ENCODE measurements around the gene SPP1. TPM values are rescaled to one million over a fixed set of nuclear protein-coding genes. Genes with fewer than 3 reads are reported as not detected.

SPP1 gene
- total and polyA plus RNA-seq, 9 of the 15 experiments (the other 6 are each of a cell fraction or from before 2014, with no cell fraction given): 0.10 to 0.64 TPM; not detected in 7

- no peak for TF ChIP-seq ZNF318 (IDR thresholded peaks at IDR 0.05; ENCODE audit: borderline replicate concordance in 1 of 2, low read depth in 1 of 2)
- no peak for TF ChIP-seq NFIX (CRISPR knock-in tag; IDR thresholded peaks at IDR 0.05; ENCODE audit: low read depth)
- no peak for TF ChIP-seq ELK1 (CRISPR knock-in tag; IDR thresholded peaks at IDR 0.05)
- no peak for TF ChIP-seq RCOR1 (IDR thresholded peaks at IDR 0.05; ENCODE audit: borderline replicate concordance in 1 of 2, low read depth in 2 of 2, low read length in 2 of 2)
- TF ChIP-seq ETS1 (conservative IDR thresholded peaks at IDR 0.05; ENCODE audit: control insufficient read depth, low read depth, low read length): no peak
- no peak for TF ChIP-seq RBM17 (IDR thresholded peaks at IDR 0.05; ENCODE audit: borderline replicate concordance, low read depth, low read length)
- TF ChIP-seq E2F5 (CRISPR knock-in tag; IDR thresholded peaks at IDR 0.05): no peak
These were observed 6.0 kb downstream of the SPP1 start (continued) for GRCh38 chr4:87981486-87981885.

Measured in K562 (cell line).